ENCODE measurements around the gene NCBP1. TPM values are rescaled to one million over a fixed set of nuclear protein-coding genes. Genes with fewer than 3 reads are reported as not detected.

The NCBP1 gene
- total RNA-seq, 1 donor from 2014 or later: 36.3 TPM

GRCh38 chr9:97704345-97704677 lies 70.7 kb downstream of the NCBP1 start:
- intact Hi-C loops (cut with micrococcal nuclease): no loop called here
- Mint-ChIP-seq H3K4me1 (peaks cover 9% of the 10 kb centered on the region), H3K27ac (no peak overlapping the region), H3K27me3 (peaks cover 25% of the 10 kb centered on the region), H3K9me3 (peaks cover 2% of the 10 kb centered on the region), H3K4me3 (no peak overlapping the region), H3K36me3 (ENCODE audit: low read depth) (no peaks in the 10 kb centered on the region)
- ChIA-PET CTCF (interaction anchor here (1.0 to 1.6 kb wide), 2 partner anchors 12 to 197 kb away, joined by 3 read pairs; no protein-coding TSS in a partner anchor), POLR2A (no interaction called here)
- no peak for TF ChIP-seq CTCF (IDR thresholded peaks at IDR 0.05)
- DNase-seq: no peak
- no peak for ATAC-seq (ENCODE audit: low read depth)

- no peak overlapping the region for H3K4me3 Mint-ChIP-seq
- no peak overlapping the region for H3K27ac Mint-ChIP-seq
- ATAC-seq (ENCODE audit: low read depth): no peak
- H3K27me3 Mint-ChIP-seq: peaks cover 25% of the 10 kb centered on the region
- DNase-seq: no peak
- no peaks in the 10 kb centered on the region for H3K36me3 Mint-ChIP-seq (ENCODE audit: low read depth)
- ChIA-PET POLR2A (no interaction called here), CTCF (no interaction called here)
- no peak for TF ChIP-seq CTCF (IDR thresholded peaks at IDR 0.05)
- peaks cover 4% of the 10 kb centered on the region for H3K4me1 Mint-ChIP-seq
- peaks cover 2% of the 10 kb centered on the region for H3K9me3 Mint-ChIP-seq
- intact Hi-C loops (cut with micrococcal nuclease): no loop called here
These were observed 71.2 kb downstream of the NCBP1 start for GRCh38 chr9:97704851-97705250.

GRCh38 chr9:97705354-97705950 lies 71.8 kb downstream of the NCBP1 start:
- H3K4me3 Mint-ChIP-seq: no peak overlapping the region
- no peak overlapping the region for H3K27ac Mint-ChIP-seq
- DNase-seq (no peak), ATAC-seq (ENCODE audit: low read depth) (no peak)
- intact Hi-C loops (cut with micrococcal nuclease): no loop called here
- no peak for TF ChIP-seq CTCF (IDR thresholded peaks at IDR 0.05)
- H3K9me3 Mint-ChIP-seq: peaks cover 2% of the 10 kb centered on the region
- CTCF ChIA-PET: interaction anchor here (1.1 kb wide), 1 partner anchor 196 kb away, joined by 3 read pairs; no protein-coding TSS in a partner anchor
- no peaks in the 10 kb centered on the region for H3K36me3 Mint-ChIP-seq (ENCODE audit: low read depth)
- H3K27me3 Mint-ChIP-seq: peaks cover 29% of the 10 kb centered on the region
- POLR2A ChIA-PET: interaction anchor here (0.5 kb wide), 1 partner anchor 9 kb away, joined by 3 read pairs; no protein-coding TSS in a partner anchor
- peaks cover 3% of the 10 kb centered on the region for H3K4me1 Mint-ChIP-seq

DNA sequence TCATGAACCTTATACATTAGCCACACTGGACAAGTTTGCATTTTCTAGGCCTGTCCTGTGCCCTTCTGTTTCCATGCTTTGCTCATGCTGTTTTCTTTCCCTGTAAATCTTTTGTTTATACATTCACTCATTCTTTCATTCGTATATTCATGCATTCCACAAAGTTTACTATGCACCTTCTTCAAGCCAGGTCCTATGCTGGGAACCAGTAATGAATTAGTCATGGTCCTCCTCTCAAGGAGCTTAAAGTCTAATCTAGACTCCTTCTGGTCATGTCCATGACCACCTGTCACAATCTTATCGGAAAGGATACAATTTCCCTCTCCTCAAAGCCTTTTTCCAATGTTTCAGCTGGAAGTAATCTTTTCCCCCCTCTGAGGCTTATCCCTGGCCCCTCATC lies 72.6 kb downstream of the NCBP1 start:
- no peak for ATAC-seq (ENCODE audit: low read depth)
- H3K36me3 Mint-ChIP-seq (ENCODE audit: low read depth): no peaks in the 10 kb centered on the region
- no peak overlapping the region for H3K27ac Mint-ChIP-seq
- peaks cover 3% of the 10 kb centered on the region for H3K4me1 Mint-ChIP-seq
- DNase-seq: no peak
- peaks cover 30% of the 10 kb centered on the region for H3K27me3 Mint-ChIP-seq
- H3K4me3 Mint-ChIP-seq: no peak overlapping the region
- intact Hi-C loops (cut with micrococcal nuclease): no loop called here
- TF ChIP-seq CTCF (IDR thresholded peaks at IDR 0.05): no peak
- POLR2A ChIA-PET: no interaction called here
- CTCF ChIA-PET: interaction anchor here (1.1 kb wide), 1 partner anchor 195 kb away, joined by 3 read pairs; no protein-coding TSS in a partner anchor
- H3K9me3 Mint-ChIP-seq: peaks cover 2% of the 10 kb centered on the region

DNA sequence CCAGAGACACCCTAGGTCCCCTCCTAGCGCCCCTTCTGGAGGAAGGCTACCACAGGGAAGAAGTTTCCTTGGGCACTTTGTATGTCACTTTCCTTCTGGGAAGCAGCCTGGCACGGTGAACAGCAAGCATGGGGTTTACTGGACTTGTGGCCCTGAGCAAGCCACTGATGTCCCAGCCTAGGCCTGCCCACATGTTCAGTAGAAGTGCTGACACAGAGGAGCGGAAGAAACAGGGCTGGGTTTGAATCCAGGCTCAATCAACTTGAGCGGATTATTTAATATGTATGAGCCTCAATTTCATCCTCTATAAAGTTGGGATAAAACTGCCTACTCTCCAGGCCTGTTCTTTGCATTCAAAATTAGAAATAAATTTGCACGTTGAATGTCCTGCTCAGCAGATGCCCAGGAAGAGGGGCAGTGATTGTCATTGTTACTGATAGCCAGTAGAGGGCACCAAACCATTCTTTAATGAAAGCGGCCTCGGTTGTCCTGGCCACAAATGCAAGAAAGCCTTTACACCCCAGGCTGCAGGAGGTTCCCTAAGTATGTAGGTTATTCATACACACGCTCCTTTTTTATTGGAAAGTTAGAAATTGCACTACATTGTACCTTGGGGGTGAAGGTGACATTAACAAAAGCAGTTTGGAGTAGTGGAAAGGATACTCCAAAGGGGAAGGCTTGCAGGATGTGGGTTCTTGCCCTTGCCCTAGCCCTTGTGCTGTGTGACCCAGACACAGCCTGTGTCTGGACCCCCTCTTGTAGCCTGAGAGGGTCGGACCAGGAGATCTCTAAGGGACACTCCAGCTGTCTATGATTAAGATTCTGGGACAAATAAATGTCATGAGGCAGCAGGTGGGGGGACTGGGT lies 77.0 kb downstream of the NCBP1 start:
- peaks cover 37% of the 10 kb centered on the region for H3K27me3 Mint-ChIP-seq
- no peak overlapping the region for H3K27ac Mint-ChIP-seq
- no peaks in the 10 kb centered on the region for H3K9me3 Mint-ChIP-seq
- H3K4me3 Mint-ChIP-seq: no peak overlapping the region
- DNase-seq (no peak), ATAC-seq (ENCODE audit: low read depth) (peak; percentile 83)
- peak; percentile 49 for TF ChIP-seq CTCF (IDR thresholded peaks at IDR 0.05)
- H3K4me1 Mint-ChIP-seq: no peaks in the 10 kb centered on the region
- ChIA-PET CTCF (interaction anchor here (1.0 kb wide), 2 partner anchors 190 to 192 kb away, joined by 3 read pairs; no protein-coding TSS in a partner anchor), POLR2A (no interaction called here)
- no peaks in the 10 kb centered on the region for H3K36me3 Mint-ChIP-seq (ENCODE audit: low read depth)
- intact Hi-C loops (cut with micrococcal nuclease): loop anchor here (1.0 to 5.0 kb wide), 7 partner anchors 13 to 553 kb away; partner anchors contain the start of genes FOXE1 and XPA
